GM19372 (cell line): Measurements from ENCODE around the gene GNA14.
"Not testable (repeated sequence)": the region's sequence is repeated elsewhere in the genome, so short reads cannot be mapped to it uniquely, and the experiment has no call there.

Experiments used
- ATAC-seq: cut with Tn5 transposase; IDR thresholded peaks from one replicate; pipeline ENCODE4 v1.9.1; 2021; ENCODE audit warnings: mild to moderate bottlenecking, low read depth, moderate library complexity; ENCODE audit not compliant: unreplicated experiment

The GNA14 gene

DNA sequence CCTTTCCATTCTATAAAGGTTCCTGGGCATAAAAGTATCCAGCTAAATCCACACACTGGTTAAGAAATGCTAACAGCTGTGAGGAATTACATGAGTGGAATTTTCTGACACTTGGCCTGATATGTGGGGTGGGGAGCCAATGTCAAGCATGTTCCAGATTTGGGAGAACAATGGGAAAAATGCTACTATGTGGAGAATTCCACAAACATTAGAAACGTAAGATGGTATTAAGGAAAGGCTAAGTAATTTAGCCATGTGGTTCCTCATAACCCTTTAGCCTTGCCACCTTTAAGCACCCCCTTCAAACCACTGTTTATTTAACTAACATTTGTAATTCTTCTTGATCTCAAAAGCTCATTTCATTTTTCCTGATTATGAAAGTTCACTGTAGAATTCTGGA lies 149.2 kb downstream of the GNA14 start:
- ATAC-seq = no peak

DNA sequence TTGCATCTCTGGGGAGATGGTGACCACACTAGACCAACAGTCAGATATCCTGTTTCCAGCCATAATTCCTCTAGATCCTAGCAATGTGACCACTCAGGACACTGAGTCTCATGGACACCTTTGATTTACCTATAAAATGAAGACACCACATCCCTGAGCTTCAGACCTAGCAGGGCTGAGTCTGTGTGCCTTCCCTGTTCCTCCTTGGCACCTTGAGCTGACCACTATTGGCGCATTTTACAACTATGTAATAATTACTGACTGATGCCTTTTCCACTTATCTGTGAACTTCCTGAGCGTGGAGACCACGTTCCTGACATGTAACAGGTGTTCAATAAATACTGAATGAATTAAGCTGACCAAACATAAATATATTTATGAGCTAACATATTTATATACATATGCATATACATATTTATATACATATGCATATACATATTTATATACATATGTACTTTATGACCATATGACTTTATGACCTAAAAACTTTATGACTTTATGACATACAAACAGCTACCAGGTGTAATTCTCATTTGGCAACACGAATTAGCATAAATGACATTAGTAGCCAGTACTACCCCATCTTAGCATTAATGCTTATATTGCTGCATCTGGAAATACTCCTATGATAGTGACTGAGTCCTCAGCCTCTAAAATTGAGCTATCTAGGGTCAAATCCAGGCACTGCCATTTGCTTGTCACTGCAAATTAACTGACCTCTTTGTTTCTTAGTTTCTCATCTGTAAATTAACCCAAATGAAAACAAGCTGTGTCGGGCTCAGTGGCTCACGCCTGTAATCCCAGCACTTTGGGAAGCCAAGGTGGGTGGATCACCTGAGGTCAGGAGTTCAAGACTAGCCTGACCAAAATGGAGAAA lies 150.6 kb downstream of the GNA14 start:
- no peak for ATAC-seq

DNA sequence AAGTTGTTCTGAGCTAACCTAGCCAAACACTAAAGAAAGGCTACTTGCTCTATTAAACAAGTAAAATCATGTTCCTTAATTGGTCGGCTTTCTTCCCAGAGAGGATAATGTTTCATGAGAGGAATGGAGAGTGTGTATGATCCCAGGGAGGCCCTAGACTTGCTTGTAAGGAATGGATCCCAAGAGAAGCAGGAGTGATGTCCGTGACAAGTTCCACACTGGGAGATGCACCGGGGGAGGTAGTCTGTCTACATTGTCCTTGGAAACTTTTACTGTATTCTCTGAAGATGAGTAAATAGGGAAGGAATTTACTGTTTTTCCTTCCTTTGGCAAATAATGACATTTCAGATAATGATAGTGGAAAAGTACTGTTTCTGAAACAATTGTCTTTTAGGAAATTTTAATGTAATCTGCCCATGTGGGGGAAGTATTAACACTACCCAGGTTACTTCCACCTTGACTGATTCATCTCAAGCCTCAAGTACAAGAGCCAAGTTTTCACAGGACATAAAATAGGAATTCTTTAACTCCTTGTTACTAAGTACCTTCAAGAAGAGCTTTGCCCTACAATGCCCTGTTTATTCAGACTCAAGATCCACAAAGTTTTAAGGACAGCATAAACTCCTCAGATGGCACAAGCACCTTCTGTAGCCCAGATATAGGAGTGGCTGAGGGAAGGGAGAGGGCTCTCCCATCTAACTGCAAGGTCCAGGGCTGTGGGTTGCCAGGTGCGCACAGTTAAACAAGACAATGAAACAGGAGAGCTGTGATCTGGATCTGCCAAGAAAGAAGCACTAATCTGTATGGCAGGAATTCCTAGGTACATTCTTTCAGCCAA lies 152.1 kb downstream of the GNA14 start:
- ATAC-seq = no peak

DNA sequence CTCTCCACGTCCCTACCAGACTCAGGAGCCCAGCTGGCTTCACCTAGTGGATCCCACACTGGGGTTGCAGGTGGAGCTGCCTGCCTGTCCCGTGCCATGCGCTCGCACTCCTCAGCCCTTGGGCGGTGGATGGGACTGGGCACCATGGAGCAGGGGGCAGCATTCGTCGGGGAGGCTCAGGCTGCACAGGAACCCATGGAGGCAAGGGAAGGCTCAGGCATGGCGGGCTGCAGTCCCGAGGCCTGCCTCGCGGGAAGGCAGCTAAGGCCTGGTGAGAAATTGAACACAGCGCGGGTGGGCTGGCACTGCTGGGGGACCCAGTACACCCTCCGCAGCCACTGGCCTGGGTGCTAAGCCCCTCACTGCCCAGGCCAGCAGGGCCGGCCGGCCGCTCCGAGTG lies 157.8 kb downstream of the GNA14 start:
- ATAC-seq = not testable (repeated sequence)

DNA sequence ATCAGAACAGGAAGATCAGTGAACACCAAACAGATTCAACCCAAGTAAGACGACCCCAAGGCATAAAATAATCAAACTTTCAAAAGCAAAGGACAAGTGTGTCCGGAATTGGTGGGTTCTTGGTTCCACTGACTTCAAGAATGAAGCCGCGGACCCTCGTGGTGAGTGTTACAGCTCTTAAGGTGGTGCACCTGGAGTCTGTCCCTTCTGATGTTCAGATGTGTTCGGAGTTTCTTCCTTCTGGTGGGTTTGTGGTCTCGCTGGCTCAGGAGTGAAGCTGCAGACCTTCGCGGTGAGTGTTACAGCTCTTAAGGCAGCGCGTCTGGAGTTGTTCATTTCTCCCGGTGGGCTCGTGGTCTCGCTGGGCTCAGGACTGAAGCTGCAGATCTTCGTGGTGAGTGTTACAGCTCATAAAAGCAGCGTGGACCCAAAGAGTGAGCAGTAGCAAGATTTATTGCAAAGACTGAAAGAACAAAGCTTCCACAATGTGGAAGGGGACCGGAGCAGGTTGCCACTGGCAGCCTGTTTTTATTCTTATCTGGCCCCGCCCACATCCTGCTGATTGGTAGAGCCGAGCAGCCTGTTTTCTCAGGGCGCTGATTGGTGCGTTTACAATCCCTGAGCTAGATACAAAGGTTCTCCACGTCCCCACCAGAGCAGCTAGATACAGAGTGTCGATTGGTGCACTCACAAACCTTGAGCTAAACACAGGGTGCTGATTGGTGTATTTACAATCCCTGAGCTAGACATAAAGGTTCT lies 158.5 kb downstream of the GNA14 start:
- ATAC-seq = not testable (repeated sequence)

DNA sequence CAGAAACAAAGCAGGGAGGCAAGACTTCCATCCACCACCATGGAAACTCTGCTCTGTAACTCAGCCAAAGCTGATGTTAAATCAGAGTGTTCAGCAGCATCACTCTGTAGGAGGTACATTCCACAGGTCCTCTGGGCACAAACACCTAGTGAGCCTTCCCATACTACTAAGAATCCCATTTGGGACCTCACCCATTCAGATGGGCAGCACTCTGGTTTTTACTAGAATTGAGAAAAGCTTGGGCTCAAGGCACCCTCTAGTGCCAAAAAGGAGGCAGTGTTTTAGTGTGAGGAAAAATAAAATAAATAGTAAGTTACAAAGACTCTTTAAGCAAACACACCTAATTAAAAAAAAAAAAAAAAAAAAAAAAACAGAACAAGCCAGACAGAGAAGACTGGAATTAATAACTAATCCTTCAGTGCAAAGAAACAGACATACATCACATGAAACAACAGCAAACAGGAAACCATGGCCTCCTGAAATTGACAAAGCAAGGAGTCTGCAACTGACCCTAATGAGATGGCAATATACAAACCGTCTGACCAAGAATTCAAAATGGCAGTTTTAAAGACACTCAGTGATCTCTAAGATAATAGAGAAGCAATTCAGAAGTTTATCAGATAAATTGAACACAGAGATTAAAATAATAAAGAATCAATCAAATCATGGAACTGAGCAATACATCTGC lies 159.5 kb downstream of the GNA14 start:
- peak; percentile 82 for ATAC-seq

DNA sequence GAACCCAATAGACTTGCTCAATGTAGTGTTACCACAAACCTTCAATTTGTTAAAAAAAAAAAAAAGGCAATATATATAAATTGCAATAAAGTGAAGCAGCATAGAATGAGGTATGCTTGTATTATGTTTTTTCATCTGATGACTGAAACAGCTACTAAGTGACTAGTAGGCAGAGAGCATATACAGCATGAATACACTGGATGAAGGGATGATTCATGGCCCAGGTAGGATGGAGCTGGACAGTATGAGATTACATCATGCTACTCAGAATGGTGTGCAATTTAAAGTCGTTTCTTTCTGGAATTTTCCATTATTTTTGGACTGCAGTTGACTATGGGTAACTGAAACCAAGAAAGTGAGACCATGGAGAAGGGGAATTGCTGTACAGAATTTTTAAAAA lies 161.2 kb downstream of the GNA14 start:
- ATAC-seq = no peak

DNA sequence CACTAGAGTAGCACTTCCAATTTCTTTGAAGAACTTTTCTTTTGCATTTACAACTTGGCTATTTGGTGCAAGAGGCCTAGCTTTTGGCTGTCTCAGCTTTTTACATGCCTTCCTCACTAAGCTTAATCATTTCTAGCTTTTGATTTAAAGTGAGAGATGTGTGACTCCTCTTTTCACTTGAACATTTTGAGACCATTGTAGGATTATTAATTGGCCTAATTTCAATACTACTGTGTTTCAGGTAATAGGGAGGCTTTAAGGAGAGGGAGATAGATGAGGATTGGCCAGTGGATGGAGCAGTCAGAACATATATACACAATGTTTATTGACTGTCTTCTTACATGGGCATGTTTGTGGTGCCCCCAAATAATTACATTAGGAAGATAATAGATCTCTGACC lies 161.7 kb downstream of the GNA14 start:
- ATAC-seq = no peak

DNA sequence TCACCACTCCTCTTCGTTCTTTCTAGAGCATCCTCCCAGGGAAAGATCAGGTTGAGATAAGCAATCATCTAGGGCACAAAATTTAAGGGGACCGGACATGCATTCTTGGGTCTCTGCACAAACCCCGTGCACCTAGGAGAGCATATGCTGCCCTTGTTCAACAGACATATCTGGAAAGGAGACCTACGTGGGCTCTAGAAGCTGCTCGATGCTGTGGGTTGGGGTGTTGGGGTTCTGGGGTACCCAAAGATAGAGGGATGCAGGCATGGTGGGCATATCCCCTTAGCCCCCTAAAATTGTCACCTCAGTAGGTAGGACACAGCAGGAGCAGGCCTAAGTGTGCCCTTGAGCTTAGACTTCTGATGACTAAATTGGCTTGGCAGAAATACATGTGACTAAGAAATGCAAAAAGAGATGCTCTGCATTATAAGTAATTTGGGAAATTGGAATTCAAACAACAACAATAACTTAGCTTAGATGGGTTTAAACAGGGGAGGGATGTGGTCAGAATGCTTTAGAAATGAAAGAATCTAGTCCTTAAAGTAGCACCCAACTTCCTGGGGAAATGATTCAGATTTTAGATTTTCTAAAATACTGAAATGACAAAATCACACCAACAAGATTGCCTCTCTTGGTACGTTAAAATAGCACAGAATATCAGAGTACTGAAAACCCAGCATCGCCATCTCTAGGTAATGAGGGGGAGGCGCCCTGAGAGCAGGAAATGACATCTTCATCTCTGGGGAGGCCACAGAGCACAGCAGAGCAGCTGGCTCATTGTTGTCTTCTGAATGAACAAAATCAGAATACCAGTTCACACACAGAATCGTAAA lies 172.3 kb downstream of the GNA14 start:
- ATAC-seq = peak; percentile 96

DNA sequence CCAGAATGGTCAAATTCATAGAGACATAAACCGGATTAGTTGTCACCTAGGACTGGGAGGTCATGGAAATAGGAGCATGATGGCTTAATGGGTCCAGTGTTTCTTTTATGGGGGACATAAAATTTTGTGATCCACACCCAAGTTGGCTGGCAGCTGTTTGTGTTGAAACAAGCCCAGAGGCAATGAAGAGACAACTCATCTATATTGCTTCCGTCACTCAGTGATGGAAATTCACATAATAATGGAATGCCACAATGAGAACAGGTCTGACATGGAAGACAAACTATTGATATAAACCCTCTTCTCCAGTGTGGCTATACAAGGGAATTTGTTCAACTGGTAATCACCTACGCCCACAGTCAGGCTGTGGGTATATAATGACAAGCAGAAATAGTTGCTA lies 173.2 kb downstream of the GNA14 start:
- ATAC-seq = no peak

DNA sequence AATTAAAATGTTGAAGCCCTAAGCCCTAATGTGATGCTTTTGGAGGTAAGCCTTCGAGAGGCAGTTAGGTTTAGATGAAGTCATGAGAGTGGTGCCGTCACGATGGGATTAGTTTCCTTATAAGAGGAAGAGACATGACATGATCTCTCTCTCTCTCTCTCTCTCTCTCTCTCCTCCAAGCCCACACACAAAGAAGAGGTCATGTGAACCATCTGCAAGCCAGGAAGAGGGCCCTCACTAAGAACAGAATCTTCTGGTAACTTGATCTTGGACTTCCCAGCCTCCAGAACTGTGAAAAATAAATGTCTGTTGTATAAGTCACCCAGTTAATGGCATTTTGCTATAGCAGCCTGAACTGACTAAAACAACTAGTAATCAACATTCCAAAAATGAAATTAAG lies 175.5 kb downstream of the GNA14 start:
- ATAC-seq = no peak

DNA sequence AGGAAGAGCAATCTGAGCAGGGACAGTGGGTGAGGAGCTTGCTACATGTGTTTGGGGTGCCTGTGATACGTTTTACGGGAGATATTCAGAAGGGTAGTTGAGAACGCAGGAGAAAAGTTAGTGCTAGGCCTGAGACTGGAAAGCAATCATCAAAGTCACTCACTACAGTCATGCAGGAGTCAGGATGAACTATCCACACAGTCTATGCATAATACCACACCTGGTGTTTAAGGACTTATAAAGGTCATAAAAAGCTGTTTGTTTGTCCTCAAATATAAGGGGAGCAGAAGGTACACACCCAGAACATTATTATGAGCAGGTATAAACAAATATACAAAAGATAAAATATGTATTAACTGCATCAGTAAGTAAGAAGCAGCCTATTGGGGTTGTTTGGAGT lies 176.6 kb downstream of the GNA14 start:
- ATAC-seq = no peak

DNA sequence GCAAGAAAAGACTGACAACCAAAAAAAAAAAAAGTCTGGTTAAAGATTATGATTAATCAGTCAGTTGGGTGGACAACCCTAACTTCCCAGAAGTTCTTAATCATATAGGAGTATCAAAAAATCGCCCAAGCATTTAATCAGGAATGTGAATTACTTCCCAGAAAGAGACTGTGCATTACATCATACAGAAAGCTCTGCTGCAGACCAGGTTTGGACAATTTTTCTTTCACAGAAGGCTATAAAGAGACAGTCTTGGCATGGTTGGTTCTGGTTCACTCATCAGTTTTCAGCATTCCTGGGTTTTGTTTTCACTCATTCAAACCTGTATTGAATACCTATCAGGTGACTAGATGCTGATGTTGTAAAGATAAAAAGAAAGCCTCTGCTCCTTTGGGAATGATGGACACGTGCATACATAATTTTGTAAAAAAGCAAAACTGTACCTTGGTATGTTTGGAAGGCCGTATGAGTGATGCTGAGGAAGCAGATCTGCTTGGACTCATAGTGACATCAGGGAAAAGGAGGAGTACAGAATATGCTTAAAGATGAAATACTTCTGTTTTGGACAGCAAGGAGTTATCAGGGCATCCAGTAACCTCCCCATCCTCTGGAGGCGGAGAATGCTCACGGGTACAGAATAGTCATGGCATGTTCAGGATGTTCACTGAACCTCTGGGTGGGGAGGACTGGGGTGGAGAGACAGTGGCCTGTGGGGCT lies 178.4 kb downstream of the GNA14 start:
- ATAC-seq = no peak

DNA sequence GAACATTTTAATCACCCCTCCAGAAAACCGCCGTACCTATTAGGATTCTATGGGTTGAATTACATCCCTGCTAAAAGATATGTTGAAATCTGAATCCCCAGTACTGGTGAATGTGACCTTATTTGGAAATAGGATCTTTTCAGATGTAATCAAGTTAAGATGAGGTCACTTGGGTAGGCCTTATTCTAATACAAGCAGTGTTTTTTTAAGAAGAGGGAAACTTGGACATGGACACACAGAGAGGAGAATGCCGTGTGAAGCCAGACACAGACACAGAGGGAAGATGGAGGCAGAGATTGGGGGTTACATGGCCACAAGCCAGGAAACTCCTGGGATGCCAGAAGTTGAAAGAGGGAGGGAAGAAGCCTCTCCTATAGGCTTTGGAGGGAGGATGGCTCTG lies 183.5 kb downstream of the GNA14 start:
- no peak for ATAC-seq

DNA sequence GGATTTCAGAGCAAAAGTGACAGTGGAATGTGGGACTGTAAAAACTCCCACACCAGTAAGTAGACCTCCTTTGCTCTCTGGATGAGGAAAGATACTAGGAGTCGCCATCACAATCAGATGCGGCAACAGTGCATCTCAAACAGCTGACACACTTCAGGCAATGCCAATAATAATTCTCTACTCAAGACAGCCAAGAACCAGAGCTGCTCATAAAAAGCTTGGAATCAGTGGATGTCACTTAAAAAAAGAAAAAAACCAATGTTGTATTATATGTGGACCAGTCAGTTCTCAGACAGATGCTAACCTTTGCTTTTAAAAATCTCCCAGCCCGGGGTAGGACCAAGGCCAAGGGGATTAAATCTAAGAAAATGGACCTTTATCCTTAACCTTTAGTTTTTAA lies 185.0 kb downstream of the GNA14 start:
- ATAC-seq = no peak

DNA sequence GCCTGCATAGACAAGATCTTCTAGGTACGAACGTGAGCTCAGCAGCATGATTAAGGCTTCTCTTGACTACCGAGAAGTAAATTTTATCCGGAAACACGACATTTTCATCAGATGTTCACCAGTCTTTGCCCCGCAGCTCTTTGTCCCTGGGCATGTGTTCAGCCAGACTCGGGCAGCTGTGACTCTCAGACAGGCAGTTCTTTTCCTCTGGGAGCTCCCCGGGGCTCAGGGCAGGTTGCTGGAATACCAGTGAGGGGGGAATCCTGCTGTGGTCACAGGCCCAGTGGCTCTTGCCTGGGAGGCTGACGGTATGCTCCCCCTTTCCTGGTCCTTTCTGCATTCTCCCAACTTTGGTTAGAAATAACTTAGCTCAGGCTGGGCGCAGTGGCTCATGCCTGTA lies 186.1 kb downstream of the GNA14 start:
- no peak for ATAC-seq

DNA sequence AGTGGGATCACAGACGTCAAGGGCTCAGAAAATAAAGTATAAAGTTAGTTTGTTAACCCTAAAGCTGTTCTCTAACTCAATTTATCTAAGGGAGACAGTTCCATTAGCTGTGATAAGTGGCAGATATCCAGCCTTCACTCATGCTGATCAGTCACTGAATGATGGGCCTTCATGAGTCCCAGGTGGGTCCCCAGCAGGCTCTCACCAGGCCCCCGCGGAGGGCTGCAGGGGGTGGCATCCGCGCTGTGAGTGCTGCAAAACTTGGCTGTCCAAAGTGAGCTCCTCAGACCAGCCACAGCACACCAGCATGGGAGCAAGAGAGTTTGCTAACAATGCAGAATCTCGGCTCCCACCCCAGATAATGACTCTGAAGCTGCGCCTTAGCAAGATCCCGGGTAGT lies 187.2 kb downstream of the GNA14 start:
- ATAC-seq = no peak

DNA sequence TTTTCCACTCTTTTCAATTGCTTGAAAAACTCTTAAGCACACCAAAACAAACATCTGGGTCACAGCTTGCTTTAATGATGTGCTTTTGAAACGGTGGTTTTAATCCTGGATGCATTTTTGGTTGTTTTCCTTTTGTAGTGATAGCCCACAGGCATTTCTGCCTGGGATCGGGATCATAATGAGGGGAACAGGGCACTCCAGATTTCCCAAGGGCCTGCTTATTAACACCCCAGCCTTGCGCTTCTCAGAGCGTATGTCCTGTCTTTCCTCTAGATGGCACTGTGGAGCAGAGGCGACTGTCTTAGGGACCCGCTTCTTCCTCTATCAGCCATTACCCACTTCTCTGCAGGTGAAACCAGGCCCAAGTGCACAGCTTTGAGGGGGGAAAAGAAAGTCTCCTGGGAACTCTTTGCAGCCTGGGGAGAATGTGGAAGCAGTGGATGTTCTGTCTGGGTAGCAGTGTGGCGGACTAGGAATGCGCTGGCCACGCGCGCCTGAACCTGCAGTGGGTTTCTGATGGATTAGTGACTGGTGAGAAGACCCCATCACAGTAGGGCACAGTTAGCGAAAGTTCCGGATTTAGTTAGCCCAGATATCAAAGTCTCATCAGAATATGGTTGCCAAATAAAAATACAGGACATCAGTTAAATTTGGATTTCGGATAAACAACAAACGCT lies 190.1 kb downstream of the GNA14 start:
- peak; percentile 84 for ATAC-seq
